HepG2 (cell line): ENCODE results near the gene MLYCD. TPM values are rescaled to one million over a fixed set of nuclear protein-coding genes. Genes with fewer than 3 reads are reported as not detected.

Experiments used
- AKAP8 ChIP-seq: sonication (generic); formaldehyde crosslinking; IDR thresholded peaks from 2 replicates; pipeline ENCODE4 v1.5.1; 2020; ENCODE audit warnings: mild to moderate bottlenecking, missing genetic modification reagents
- FUBP1 ChIP-seq: sonication (generic); formaldehyde crosslinking; IDR thresholded peaks from 2 replicates; pipeline ENCODE4 v1.5.1; 2020; ENCODE audit warnings: missing genetic modification reagents, mild to moderate bottlenecking, borderline replicate concordance
- HHEX ChIP-seq: IDR thresholded peaks from 2 replicates; pipeline ENCODE4 v1.6.1; 2016; ENCODE audit warnings: control low read depth
- HNRNPL ChIP-seq: fragments of 200-400 bp; formaldehyde crosslinking; IDR thresholded peaks from 2 replicates; pipeline ENCODE4 v1.6.1; 2017; ENCODE audit warnings: mild to moderate bottlenecking, low read depth, low read length
- MATR3 ChIP-seq: sonication (generic); formaldehyde crosslinking; IDR thresholded peaks from 2 replicates; pipeline ENCODE4 v1.4.0; 2020; ENCODE audit warnings: missing genetic modification reagents
- MED8 ChIP-seq: sonication (generic); formaldehyde crosslinking; IDR thresholded peaks from 2 replicates; pipeline ENCODE4 v1.8.1; 2023; ENCODE audit warnings: mild to moderate bottlenecking, missing genetic modification reagents; ENCODE audit not compliant: insufficient replicate concordance
- MIER2 ChIP-seq: IDR thresholded peaks from 2 replicates; pipeline ENCODE4 v1.6.1; 2016; ENCODE audit warnings: missing biosample characterization, missing genetic modification reagents
- NFAT5 ChIP-seq: sonication (generic); formaldehyde crosslinking; IDR thresholded peaks from 2 replicates; pipeline ENCODE4 v1.4.0; 2020; ENCODE audit warnings: missing genetic modification reagents
- PITX1 ChIP-seq: sonication (generic); formaldehyde crosslinking; IDR thresholded peaks from 2 replicates; pipeline ENCODE4 v1.5.1; 2020; ENCODE audit warnings: mild to moderate bottlenecking, missing genetic modification reagents
- REPIN1 ChIP-seq: sonication (generic); formaldehyde crosslinking; IDR thresholded peaks from 2 replicates; pipeline ENCODE4 v1.8.0; 2022; ENCODE audit warnings: missing genetic modification reagents, low read depth, mild to moderate bottlenecking, borderline replicate concordance
- SIN3A ChIP-seq: IDR thresholded peaks from 2 replicates; pipeline ENCODE4 v1.6.1; 2011; ENCODE audit warnings: low read depth, mild to moderate bottlenecking, control low read depth, low read length, borderline replicate concordance
- SRF ChIP-seq: IDR thresholded peaks from 2 replicates; pipeline ENCODE4 v1.6.1; 2011; ENCODE audit warnings: mild to moderate bottlenecking, low read depth, low read length, moderate library complexity
- TARDBP ChIP-seq: sonication (generic); formaldehyde crosslinking; IDR thresholded peaks from 2 replicates; pipeline ENCODE4 v1.8.0; 2022; ENCODE audit warnings: mild to moderate bottlenecking, missing genetic modification reagents
- ZNF326 ChIP-seq: sonication (generic); formaldehyde crosslinking; IDR thresholded peaks from 2 replicates; pipeline ENCODE4 v1.4.0; 2020; ENCODE audit warnings: missing genetic modification reagents, borderline replicate concordance
- ZNF549 ChIP-seq: sonication (generic); formaldehyde crosslinking; IDR thresholded peaks from 2 replicates; pipeline ENCODE4 v1.5.0; 2020; ENCODE audit warnings: missing genetic modification reagents
- ZNF709 ChIP-seq: sonication (generic); formaldehyde crosslinking; IDR thresholded peaks from 2 replicates; pipeline ENCODE4 v1.5.0; 2020; ENCODE audit warnings: mild to moderate bottlenecking, missing genetic modification reagents
- ZNF879 ChIP-seq: sonication (generic); formaldehyde crosslinking; IDR thresholded peaks from 2 replicates; pipeline ENCODE4 v1.8.1; 2023; ENCODE audit warnings: missing genetic modification reagents
- ZSCAN20 ChIP-seq: sonication (generic); formaldehyde crosslinking; IDR thresholded peaks from 2 replicates; pipeline ENCODE4 v1.4.0; 2020; ENCODE audit warnings: missing genetic modification reagents, mild to moderate bottlenecking, borderline replicate concordance
- polyA plus RNA-seq, 8 experiments: library from polyadenylated mRNA; depleted of rRNA in 3 of 8; stranded (reverse) in 7 of 8; unstranded in 1 of 8; fragments of >200 nt; fragmentation: Illumina TruSeq in 4 of 8; extraction: Trizol in 4 of 8; gene quantifications; 2 replicates each; pipeline versions ENCODE4 v1.2.1 to v1.2.3, GENCODE V29; 2011 to 2016; ENCODE audit warnings: low read depth in 4 of 8, missing spikeins in 1 of 8, mixed read lengths in 1 of 8; ENCODE audit not compliant: insufficient read depth in 1 of 8
- total RNA-seq, 5 experiments: library from RNA; depleted of rRNA; stranded (reverse); fragments of >200 nt; fragmentation: Illumina TruSeq; extraction: Trizol; gene quantifications; 2 replicates each; pipeline ENCODE4 v1.2.3, GENCODE V29; 2016; ENCODE audit warnings: low read depth in 1 of 5
- TF ChIP-seq, protein P1 (sequence below): sonication (generic); formaldehyde crosslinking; conservative IDR thresholded peaks from 2 replicates; pipeline ENCODE4 v1.8.0; 2022; ENCODE audit warnings: missing genetic modification reagents
- TF ChIP-seq, protein P2 (sequence below): sonication (generic); formaldehyde crosslinking; IDR thresholded peaks from 2 replicates; pipeline ENCODE4 v1.5.1; 2020; ENCODE audit warnings: mild to moderate bottlenecking, missing genetic modification reagents, borderline replicate concordance

The MLYCD gene
- total and polyA plus RNA-seq, 2 of the 13 experiments (the other 11 are each of a cell fraction or from before 2014, with no cell fraction given) = 1.8 to 4.0 TPM

DNA sequence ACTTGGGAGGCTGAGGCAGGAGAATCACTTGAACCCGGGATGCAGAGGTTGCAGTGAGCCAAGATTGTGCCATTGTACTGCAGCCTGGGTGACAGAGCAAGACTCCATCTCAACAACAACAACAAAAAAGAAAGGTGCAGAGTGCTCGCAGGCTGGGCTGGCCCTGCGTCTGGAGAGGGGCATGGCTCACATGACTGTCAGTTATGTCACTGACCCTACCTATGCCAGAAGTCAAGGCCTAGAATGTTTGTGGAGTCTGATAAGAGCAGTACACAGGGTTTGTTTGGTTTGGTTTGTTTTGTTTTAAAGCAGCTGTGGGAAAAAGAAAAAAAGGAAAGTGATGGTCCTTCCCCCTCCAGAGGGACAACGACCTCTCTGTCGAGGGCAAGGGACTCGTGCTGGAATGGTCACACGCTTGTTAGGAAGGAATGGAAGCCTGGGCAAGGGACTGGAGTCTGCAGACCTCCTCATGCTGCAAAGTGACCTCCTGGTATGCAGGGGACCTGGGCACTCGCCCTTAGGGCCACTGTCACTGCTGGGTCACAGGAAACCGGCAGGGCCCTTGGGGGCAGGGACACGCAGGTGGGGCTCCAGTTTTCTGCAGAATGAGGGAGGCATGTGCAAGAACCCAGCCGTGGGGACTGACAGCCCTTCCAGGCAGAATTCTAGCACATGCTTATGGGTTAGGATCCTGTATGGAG, 44.0 kb downstream of the MLYCD start (continued):
- TF ChIP-seq PITX1 = peak; percentile 92
- TF ChIP-seq ZNF879 (CRISPR knock-in tag) = no peak
- TF ChIP-seq, protein P1, sequence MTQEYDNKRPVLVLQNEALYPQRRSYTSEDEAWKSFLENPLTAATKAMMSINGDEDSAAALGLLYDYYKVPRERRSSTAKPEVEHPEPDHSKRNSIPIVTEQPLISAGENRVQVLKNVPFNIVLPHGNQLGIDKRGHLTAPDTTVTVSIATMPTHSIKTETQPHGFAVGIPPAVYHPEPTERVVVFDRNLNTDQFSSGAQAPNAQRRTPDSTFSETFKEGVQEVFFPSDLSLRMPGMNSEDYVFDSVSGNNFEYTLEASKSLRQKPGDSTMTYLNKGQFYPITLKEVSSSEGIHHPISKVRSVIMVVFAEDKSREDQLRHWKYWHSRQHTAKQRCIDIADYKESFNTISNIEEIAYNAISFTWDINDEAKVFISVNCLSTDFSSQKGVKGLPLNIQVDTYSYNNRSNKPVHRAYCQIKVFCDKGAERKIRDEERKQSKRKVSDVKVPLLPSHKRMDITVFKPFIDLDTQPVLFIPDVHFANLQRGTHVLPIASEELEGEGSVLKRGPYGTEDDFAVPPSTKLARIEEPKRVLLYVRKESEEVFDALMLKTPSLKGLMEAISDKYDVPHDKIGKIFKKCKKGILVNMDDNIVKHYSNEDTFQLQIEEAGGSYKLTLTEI (CRISPR knock-in tag) = no peak
- peak; percentile 88 for TF ChIP-seq SIN3A
- TF ChIP-seq AKAP8 (CRISPR knock-in tag) = peak; percentile 84
- TF ChIP-seq FUBP1 (CRISPR knock-in tag) = no peak
- TF ChIP-seq, protein P2, sequence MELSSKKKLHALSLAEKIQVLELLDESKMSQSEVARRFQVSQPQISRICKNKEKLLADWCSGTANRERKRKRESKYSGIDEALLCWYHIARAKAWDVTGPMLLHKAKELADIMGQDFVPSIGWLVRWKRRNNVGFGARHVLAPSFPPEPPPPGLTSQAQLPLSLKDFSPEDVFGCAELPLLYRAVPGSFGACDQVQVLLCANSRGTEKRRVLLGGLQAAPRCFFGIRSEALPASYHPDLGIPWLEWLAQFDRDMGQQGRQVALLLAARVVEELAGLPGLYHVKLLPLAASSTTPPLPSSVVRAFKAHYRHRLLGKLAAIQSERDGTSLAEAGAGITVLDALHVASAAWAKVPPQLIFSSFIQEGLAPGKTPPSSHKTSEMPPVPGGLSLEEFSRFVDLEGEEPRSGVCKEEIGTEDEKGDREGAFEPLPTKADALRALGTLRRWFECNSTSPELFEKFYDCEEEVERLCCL (CRISPR knock-in tag) = no peak
- TF ChIP-seq ZNF326 (CRISPR knock-in tag) = no peak
- peak; percentile 91 for TF ChIP-seq MIER2
- TF ChIP-seq HNRNPL = no peak
- TF ChIP-seq REPIN1 = peak; percentile 99
- TF ChIP-seq HHEX = peak; percentile 91
- TF ChIP-seq MED8 (CRISPR knock-in tag) = no peak
- TF ChIP-seq ZSCAN20 (CRISPR knock-in tag) = no peak
- no peak for TF ChIP-seq MATR3
- TF ChIP-seq NFAT5 (CRISPR knock-in tag) = no peak
- TF ChIP-seq TARDBP = peak; percentile 100
- TF ChIP-seq ZNF549 (CRISPR knock-in tag) = no peak
- peak; percentile 73; the same call in 1 of the 2 replicates for TF ChIP-seq ZNF709 (CRISPR knock-in tag)
- peak; percentile 27; the same call in 1 of the 2 replicates for TF ChIP-seq SRF
